LNCaP clone FGC (cell line): Measurements from ENCODE around the gene ST7.
A peak's percentile ranks its signal among the peaks of the same experiment; 100 is the strongest.

Experiments used
- DNase-seq: peaks from one replicate; pipeline ENCODE4 v3.0.0-alpha.2; 2011; ENCODE audit warnings: low read depth
- H3K4me3 ChIP-seq: 2 replicates; pipeline ENCODE4 v1.5.1; 2011; ENCODE audit warnings: mild to moderate bottlenecking, low read depth, low read length, control low read depth
- CTCF ChIP-seq: IDR thresholded peaks from 2 replicates; pipeline ENCODE4 v1.5.1; 2012; ENCODE audit warnings: mild to moderate bottlenecking; ENCODE audit not compliant: control insufficient read depth, insufficient read depth; ENCODE audit errors: extremely low read depth

The ST7 gene

GRCh38 chr7:117163101-117163500, 209.8 kb downstream of the ST7 start:
- no peak overlapping the region for H3K4me3 ChIP-seq
- no peak for TF ChIP-seq CTCF
- no peak for DNase-seq

- TF ChIP-seq CTCF = no peak
- H3K4me3 ChIP-seq = no peak overlapping the region
- DNase-seq = no peak
These were observed 211.3 kb downstream of the ST7 start for GRCh38 chr7:117164620-117165019.

GRCh38 chr7:117165656-117166055, 212.4 kb downstream of the ST7 start:
- DNase-seq = no peak
- H3K4me3 ChIP-seq = no peak overlapping the region
- no peak for TF ChIP-seq CTCF

- no peak for TF ChIP-seq CTCF
- peak; percentile 69 for DNase-seq
- no peak overlapping the region for H3K4me3 ChIP-seq
These were observed 216.6 kb downstream of the ST7 start for GRCh38 chr7:117169907-117170306.

GRCh38 chr7:117171106-117171505, 217.8 kb downstream of the ST7 start:
- no peak for TF ChIP-seq CTCF
- DNase-seq = no peak
- no peak overlapping the region for H3K4me3 ChIP-seq

GRCh38 chr7:117172283-117172682, 219.0 kb downstream of the ST7 start:
- no peak for DNase-seq
- no peak overlapping the region for H3K4me3 ChIP-seq
- no peak for TF ChIP-seq CTCF

GRCh38 chr7:117173035-117173770, 219.9 kb downstream of the ST7 start:
- no peak overlapping the region for H3K4me3 ChIP-seq
- DNase-seq = no peak
- TF ChIP-seq CTCF = no peak
